Mesenchymal stem cell (in vitro differentiated cells and primary cell): ENCODE data around the gene KCND3.

ENCODE experiments used
- DNase-seq: peaks from one replicate; pipeline ENCODE4 v3.0.0-alpha.2; 2013
- H2AFZ ChIP-seq: one replicate; pipeline ENCODE4 v1.6.1; 2013; ENCODE audit warnings: low read depth, mild to moderate bottlenecking, control low read depth, inconsistent platforms, low read length, moderate library complexity
- H2AK5ac ChIP-seq: 2 replicates; pipeline ENCODE4 v1.6.1; 2013; ENCODE audit warnings: low read length, moderate library complexity, mild to moderate bottlenecking, inconsistent platforms; ENCODE audit not compliant: severe bottlenecking
- H2BK120ac ChIP-seq: one replicate; pipeline ENCODE4 v1.6.1; 2013; ENCODE audit warnings: low read depth, mild to moderate bottlenecking, inconsistent platforms, low read length, moderate library complexity
- H2BK12ac ChIP-seq, 2 experiments: one replicate each; pipeline ENCODE4 v1.6.1; 2013; ENCODE audit warnings: inconsistent platforms in 2 of 2, low read length in 2 of 2, mild to moderate bottlenecking in 2 of 2, moderate library complexity in 2 of 2, control low read depth in 1 of 2
- H2BK15ac ChIP-seq: one replicate; pipeline ENCODE4 v1.6.1; 2013; ENCODE audit warnings: mild to moderate bottlenecking, low read depth, inconsistent platforms; ENCODE audit not compliant: poor library complexity, severe bottlenecking
- H2BK5ac ChIP-seq: 2 replicates; pipeline ENCODE4 v1.6.1; 2013; ENCODE audit warnings: low read depth, mild to moderate bottlenecking, low read length, control low read depth, inconsistent platforms; ENCODE audit not compliant: poor library complexity, severe bottlenecking
- H3K14ac ChIP-seq, 2 experiments: one replicate each; pipeline ENCODE4 v1.6.1; 2013; ENCODE audit warnings: inconsistent platforms in 2 of 2, low read length in 2 of 2, control low read depth in 1 of 2, mild to moderate bottlenecking in 1 of 2, moderate library complexity in 1 of 2
- H3K18ac ChIP-seq, 2 experiments: one replicate each; pipeline ENCODE4 v1.6.1; 2013; ENCODE audit warnings: inconsistent platforms in 2 of 2, low read length in 2 of 2, control low read depth in 1 of 2, low read depth in 1 of 2, mild to moderate bottlenecking in 1 of 2
- H3K23ac ChIP-seq, 2 experiments: one replicate each; pipeline ENCODE4 v1.6.1; 2013; ENCODE audit warnings: inconsistent platforms in 2 of 2, low read length in 2 of 2, mild to moderate bottlenecking in 2 of 2, moderate library complexity in 2 of 2, control low read depth in 1 of 2
- H3K27ac ChIP-seq: 2 replicates; pipeline ENCODE4 v1.5.1; 2013; ENCODE audit warnings: mild to moderate bottlenecking, moderate library complexity, low read length, control low read depth, inconsistent platforms; ENCODE audit not compliant: poor library complexity, severe bottlenecking
- H3K27me3 ChIP-seq, 2 experiments: 2 replicates each; pipeline versions ENCODE4 v1.6.1 to v1.7.0; 2013; ENCODE audit warnings: low read length in 2 of 2, mild to moderate bottlenecking in 2 of 2, moderate library complexity in 2 of 2, control low read depth in 1 of 2, inconsistent platforms in 1 of 2; ENCODE audit not compliant: control insufficient read depth in 1 of 2, insufficient read depth in 1 of 2
- H3K36me3 ChIP-seq, 2 experiments: 2 replicates each; pipeline versions ENCODE4 v1.6.1 to v1.7.0; 2013; ENCODE audit warnings: low read length in 2 of 2, control low read depth in 1 of 2, inconsistent platforms in 1 of 2, low read depth in 1 of 2, mild to moderate bottlenecking in 1 of 2; ENCODE audit not compliant: insufficient read depth in 2 of 2, control insufficient read depth in 1 of 2
- H3K4ac ChIP-seq, 2 experiments: one replicate each; pipeline ENCODE4 v1.6.1; 2013; ENCODE audit warnings: inconsistent platforms in 2 of 2, low read length in 2 of 2, mild to moderate bottlenecking in 2 of 2, moderate library complexity in 2 of 2, control low read depth in 1 of 2, low read depth in 1 of 2
- H3K4me1 ChIP-seq: 2 replicates; pipeline ENCODE4 v1.6.1; 2013; ENCODE audit warnings: low read depth, low read length, control low read depth; ENCODE audit not compliant: control insufficient read depth, insufficient read depth
- H3K4me2 ChIP-seq: 2 replicates; pipeline ENCODE4 v1.6.1; 2013; ENCODE audit warnings: low read length, mild to moderate bottlenecking, inconsistent platforms; ENCODE audit not compliant: poor library complexity, severe bottlenecking
- H3K4me3 ChIP-seq, 2 experiments: 2 replicates each; pipeline versions ENCODE4 v1.5.1 to v1.7.0; 2013; ENCODE audit warnings: low read length in 2 of 2, mild to moderate bottlenecking in 2 of 2, control low read depth in 1 of 2, low read depth in 1 of 2; ENCODE audit not compliant: insufficient read depth in 1 of 2
- H3K79me1 ChIP-seq: replicated peaks from 2 replicates; pipeline ENCODE4 v1.6.1; 2013; ENCODE audit warnings: mild to moderate bottlenecking, control low read depth, low read length, inconsistent platforms; ENCODE audit not compliant: poor library complexity, severe bottlenecking
- H3K9ac ChIP-seq: 2 replicates; pipeline ENCODE4 v1.7.0; 2013; ENCODE audit warnings: mild to moderate bottlenecking, low read length, moderate library complexity
- H3K9me3 ChIP-seq: 2 replicates; pipeline ENCODE4 v1.7.0; 2013; ENCODE audit warnings: mild to moderate bottlenecking, low read length; ENCODE audit not compliant: control insufficient read depth
- H4K8ac ChIP-seq: one replicate; pipeline ENCODE4 v1.6.1; 2013; ENCODE audit warnings: inconsistent platforms, mild to moderate bottlenecking, low read length, moderate library complexity
- H4K91ac ChIP-seq: one replicate; pipeline ENCODE4 v1.6.1; 2013; ENCODE audit warnings: mild to moderate bottlenecking, low read length, inconsistent platforms
- WGBS: methylation state at CpG from one replicate; pipeline ENCODE4 v1.1.7; 2013; ENCODE audit warnings: mixed read lengths; 5-methylcytosine and 5-hydroxymethylcytosine counted together

Gene KCND3

GRCh38 chr1:111803951-111804350, 185.5 kb downstream of the KCND3 start:
- Histone ChIP-seq H4K91ac (no peak overlapping the region), H2BK5ac (no peak overlapping the region), H3K4ac (no peak overlapping the region), H3K4me1 (no peaks in the 10 kb centered on the region), H3K36me3 (no peaks in the 10 kb centered on the region), H2AFZ (no peak overlapping the region), H2BK120ac (no peak overlapping the region), H3K4me3 (no peak overlapping the region), H3K23ac (no peak overlapping the region), H3K79me1 (no peaks in the 10 kb centered on the region), H3K9ac (no peak overlapping the region), H2BK15ac (no peak overlapping the region), H3K27ac (no peak overlapping the region), H3K27me3 (peaks cover 20 to 38% of the 10 kb centered on the region in 2 experiments), H2BK12ac (no peak overlapping the region), H3K18ac (no peak overlapping the region), H3K14ac (no peak overlapping the region), H2AK5ac (no peak overlapping the region), H4K8ac (no peak overlapping the region), H3K4me2 (no peak overlapping the region), H3K9me3 (no peaks in the 10 kb centered on the region)
- no peak for DNase-seq
- WGBS = 85% methylated on average over 5 of the region's 5 CpGs

GRCh38 chr1:111802984-111803383, 186.5 kb downstream of the KCND3 start:
- Histone ChIP-seq H3K4me3 (no peak overlapping the region), H3K14ac (no peak overlapping the region), H2BK5ac (no peak overlapping the region), H4K91ac (peak overlapping the region; percentile 18), H3K4me2 (no peak overlapping the region), H4K8ac (no peak overlapping the region), H3K4ac (no peak overlapping the region), H2AFZ (no peak overlapping the region), H3K23ac (no peak overlapping the region), H3K9ac (no peak overlapping the region), H2AK5ac (no peak overlapping the region), H2BK120ac (no peak overlapping the region), H2BK15ac (no peak overlapping the region), H3K18ac (no peak overlapping the region), H3K4me1 (no peaks in the 10 kb centered on the region), H3K27me3 (peaks cover 20 to 33% of the 10 kb centered on the region in 2 experiments), H3K9me3 (no peaks in the 10 kb centered on the region), H2BK12ac (no peak overlapping the region), H3K79me1 (no peaks in the 10 kb centered on the region), H3K27ac (no peak overlapping the region), H3K36me3 (no peaks in the 10 kb centered on the region)
- no peak for DNase-seq
- 75% methylated on average over 5 of the region's 5 CpGs for WGBS

GRCh38 chr1:111802110-111802509, 187.4 kb downstream of the KCND3 start:
- no peak overlapping the region for H2BK5ac ChIP-seq
- no peak overlapping the region for H2BK15ac ChIP-seq
- H2AFZ ChIP-seq = no peak overlapping the region
- H3K18ac ChIP-seq = no peak overlapping the region
- H3K79me1 ChIP-seq = no peaks in the 10 kb centered on the region
- H4K91ac ChIP-seq = no peak overlapping the region
- no peak for DNase-seq
- no peak overlapping the region for H2BK120ac ChIP-seq
- peaks cover 20 to 33% of the 10 kb centered on the region in 2 experiments for H3K27me3 ChIP-seq
- H3K4me1 ChIP-seq = no peaks in the 10 kb centered on the region
- no peaks in the 10 kb centered on the region for H3K9me3 ChIP-seq
- no peak overlapping the region for H3K4ac ChIP-seq
- H4K8ac ChIP-seq = no peak overlapping the region
- no peak overlapping the region for H3K27ac ChIP-seq
- no peak overlapping the region for H3K23ac ChIP-seq
- no peak overlapping the region for H2BK12ac ChIP-seq
- H2AK5ac ChIP-seq = no peak overlapping the region
- H3K4me2 ChIP-seq = no peak overlapping the region
- no peak overlapping the region for H3K4me3 ChIP-seq
- 86% methylated on average over 6 of the region's 6 CpGs for WGBS
- no peak overlapping the region for H3K14ac ChIP-seq
- no peaks in the 10 kb centered on the region for H3K36me3 ChIP-seq
- no peak overlapping the region for H3K9ac ChIP-seq

- H3K27me3 ChIP-seq = peaks cover 20 to 36% of the 10 kb centered on the region in 2 experiments
- H3K4me3 ChIP-seq = no peak overlapping the region
- H3K18ac ChIP-seq = no peak overlapping the region
- H2AK5ac ChIP-seq = no peak overlapping the region
- H3K23ac ChIP-seq = no peak overlapping the region
- no peak overlapping the region for H2BK120ac ChIP-seq
- no peaks in the 10 kb centered on the region for H3K4me1 ChIP-seq
- no peaks in the 10 kb centered on the region for H3K36me3 ChIP-seq
- H4K91ac ChIP-seq = no peak overlapping the region
- H3K4me2 ChIP-seq = no peak overlapping the region
- H3K27ac ChIP-seq = no peak overlapping the region
- no peaks in the 10 kb centered on the region for H3K79me1 ChIP-seq
- H2AFZ ChIP-seq = no peak overlapping the region
- H2BK5ac ChIP-seq = no peak overlapping the region
- WGBS = 91% methylated on average over 13 of the region's 13 CpGs
- H3K14ac ChIP-seq = no peak overlapping the region
- no peaks in the 10 kb centered on the region for H3K9me3 ChIP-seq
- H3K4ac ChIP-seq = no peak overlapping the region
- no peak for DNase-seq
- no peak overlapping the region for H2BK15ac ChIP-seq
- H2BK12ac ChIP-seq = no peak overlapping the region
- no peak overlapping the region for H3K9ac ChIP-seq
- H4K8ac ChIP-seq = no peak overlapping the region
Observed at GRCh38 chr1:111801071-111801850, 188.2 kb downstream of the KCND3 start.
